Measurements from ENCODE around the gene ZSCAN5A.
A peak's percentile ranks its signal among the peaks of the same experiment; 100 is the strongest.

Gene ZSCAN5A

DNA sequence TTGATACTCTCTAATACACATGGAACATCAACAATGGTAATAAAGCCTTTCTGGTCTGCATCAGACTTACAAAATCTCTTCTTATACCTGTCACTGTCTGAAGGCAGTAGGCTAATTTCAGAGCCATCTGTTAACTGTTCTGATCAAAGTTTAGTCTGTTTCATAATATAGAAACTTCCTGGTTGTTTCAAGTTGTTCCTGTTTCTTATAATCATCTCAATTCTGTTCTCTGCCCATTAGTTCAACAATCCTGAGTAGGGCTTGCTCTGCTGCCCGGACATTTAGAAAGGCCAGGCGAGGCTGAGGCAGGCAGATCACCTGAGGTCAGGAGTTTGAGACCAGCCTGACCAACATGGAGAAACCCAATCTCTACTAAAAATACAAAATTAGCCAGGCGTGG is 5.4 kb upstream of the ZSCAN5A start:
- no peaks in the 10 kb centered on the region for H3K9me3 ChIP-seq
- no peak overlapping the region for H3K4me3 ChIP-seq (ENCODE audit: low read depth in 1 of 2, low read length in 1 of 2)
- no peaks in the 10 kb centered on the region for H3K36me3 ChIP-seq
- peaks cover 58 to 68% of the 10 kb centered on the region in 2 experiments for H3K4me1 ChIP-seq (ENCODE audit: control insufficient read depth in 1 of 2, insufficient read depth in 1 of 2, low read depth in 1 of 2, low read length in 1 of 2)
- peak overlapping the region; percentile 79 for H3K27ac ChIP-seq
- H3K27me3 ChIP-seq, result no peaks in the 10 kb centered on the region
- TF ChIP-seq, protein P1, sequence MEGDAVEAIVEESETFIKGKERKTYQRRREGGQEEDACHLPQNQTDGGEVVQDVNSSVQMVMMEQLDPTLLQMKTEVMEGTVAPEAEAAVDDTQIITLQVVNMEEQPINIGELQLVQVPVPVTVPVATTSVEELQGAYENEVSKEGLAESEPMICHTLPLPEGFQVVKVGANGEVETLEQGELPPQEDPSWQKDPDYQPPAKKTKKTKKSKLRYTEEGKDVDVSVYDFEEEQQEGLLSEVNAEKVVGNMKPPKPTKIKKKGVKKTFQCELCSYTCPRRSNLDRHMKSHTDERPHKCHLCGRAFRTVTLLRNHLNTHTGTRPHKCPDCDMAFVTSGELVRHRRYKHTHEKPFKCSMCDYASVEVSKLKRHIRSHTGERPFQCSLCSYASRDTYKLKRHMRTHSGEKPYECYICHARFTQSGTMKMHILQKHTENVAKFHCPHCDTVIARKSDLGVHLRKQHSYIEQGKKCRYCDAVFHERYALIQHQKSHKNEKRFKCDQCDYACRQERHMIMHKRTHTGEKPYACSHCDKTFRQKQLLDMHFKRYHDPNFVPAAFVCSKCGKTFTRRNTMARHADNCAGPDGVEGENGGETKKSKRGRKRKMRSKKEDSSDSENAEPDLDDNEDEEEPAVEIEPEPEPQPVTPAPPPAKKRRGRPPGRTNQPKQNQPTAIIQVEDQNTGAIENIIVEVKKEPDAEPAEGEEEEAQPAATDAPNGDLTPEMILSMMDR (IDR thresholded peaks at IDR 0.05), result no peak

DNA sequence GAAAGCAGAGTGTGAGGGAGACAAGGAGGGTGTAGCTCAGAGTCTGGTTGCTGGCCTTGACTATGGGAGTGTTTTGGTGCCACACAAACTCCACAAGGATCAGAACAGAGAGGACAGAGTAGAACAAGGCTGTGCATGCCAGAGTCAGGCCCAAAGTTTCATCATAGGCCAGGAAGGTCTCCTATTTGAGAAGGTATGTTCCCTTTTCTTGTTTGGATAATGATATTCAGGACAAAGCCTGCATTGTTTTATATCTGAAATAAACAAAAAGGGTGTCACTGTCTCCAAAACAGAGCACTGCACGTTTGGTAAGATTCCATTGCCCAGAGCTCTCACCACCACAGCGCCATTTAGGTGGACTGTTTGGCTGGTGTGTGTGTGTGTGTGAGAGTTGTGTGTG is 3.1 kb upstream of the ZSCAN5A start:
- TF ChIP-seq, protein P1 (IDR thresholded peaks at IDR 0.05), result no peak
- peak overlapping the region; percentile 71 for H3K27ac ChIP-seq
- no peak overlapping the region for H3K4me3 ChIP-seq (ENCODE audit: low read depth in 1 of 2, low read length in 1 of 2)
- no peaks in the 10 kb centered on the region for H3K9me3 ChIP-seq
- H3K4me1 ChIP-seq (ENCODE audit: control insufficient read depth in 1 of 2, insufficient read depth in 1 of 2, low read depth in 1 of 2, low read length in 1 of 2), result peaks cover 67 to 78% of the 10 kb centered on the region in 2 experiments
- H3K27me3 ChIP-seq, result no peaks in the 10 kb centered on the region
- no peaks in the 10 kb centered on the region for H3K36me3 ChIP-seq

DNA sequence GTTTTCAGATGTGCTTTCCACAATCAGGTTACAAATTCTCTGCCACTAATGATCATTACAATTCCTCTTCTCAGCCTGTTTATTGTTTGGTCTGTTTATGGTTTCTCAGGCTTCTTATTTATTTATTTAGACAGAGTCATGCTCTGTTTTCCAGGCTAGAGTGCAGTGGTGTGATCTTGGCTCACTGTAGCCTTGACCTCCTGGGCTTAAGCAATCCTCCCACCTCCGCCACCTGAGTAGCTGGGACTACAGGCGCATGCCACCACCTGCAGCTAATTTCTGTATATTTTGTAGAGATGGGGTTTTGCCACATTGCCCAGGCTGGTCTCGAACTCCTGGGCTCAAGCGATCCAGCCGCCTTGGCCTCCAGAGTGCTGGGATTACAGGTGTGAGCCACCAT is 2.1 kb upstream of the ZSCAN5A start:
- Histone ChIP-seq H3K36me3 (no peaks in the 10 kb centered on the region), H3K4me1 (ENCODE audit: control insufficient read depth in 1 of 2, insufficient read depth in 1 of 2, low read depth in 1 of 2, low read length in 1 of 2) (peaks cover 62 to 72% of the 10 kb centered on the region in 2 experiments), H3K27me3 (no peaks in the 10 kb centered on the region), H3K27ac (no peak overlapping the region), H3K4me3 (ENCODE audit: low read depth in 1 of 2, low read length in 1 of 2) (no peak overlapping the region), H3K9me3 (no peaks in the 10 kb centered on the region)
- TF ChIP-seq, protein P1 (IDR thresholded peaks at IDR 0.05), result no peak

DNA sequence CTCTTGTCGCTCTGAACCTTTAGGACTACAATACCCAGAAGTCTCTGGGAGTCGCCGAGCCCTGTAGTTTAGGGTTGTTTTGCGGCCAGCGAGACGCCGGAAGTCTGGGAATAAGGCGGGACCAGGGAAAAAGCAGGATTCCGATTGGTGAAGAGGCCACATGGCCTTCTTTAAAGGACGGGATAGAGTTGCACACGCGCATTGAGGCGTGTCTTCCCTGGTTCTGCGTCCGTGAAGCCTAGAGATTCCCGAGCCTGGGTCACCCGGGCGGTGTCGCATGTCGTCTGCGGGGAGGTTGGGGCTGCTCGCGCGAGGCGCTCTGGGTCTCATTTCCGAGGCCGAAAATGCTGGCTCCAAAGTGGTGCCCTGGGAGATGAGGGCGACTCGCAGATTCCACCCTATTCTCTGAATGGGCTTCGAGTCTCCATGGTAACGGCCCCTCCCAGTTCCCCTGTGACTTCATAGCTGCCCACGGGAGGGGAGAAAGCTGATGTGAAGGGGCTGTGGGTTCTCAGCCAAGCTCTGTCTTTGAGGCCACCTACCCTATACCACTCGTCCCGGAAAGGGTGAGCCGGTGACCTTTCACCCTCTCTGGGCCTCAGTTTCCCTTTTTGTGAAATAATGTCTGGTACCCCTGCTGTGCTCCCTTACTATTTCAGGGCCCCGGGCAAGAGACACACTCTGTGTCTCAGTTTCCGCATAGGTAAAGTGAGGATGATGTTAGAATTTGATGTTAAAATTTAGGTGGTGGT is 614 bp upstream of the ZSCAN5A start:
- H3K4me1 ChIP-seq (ENCODE audit: control insufficient read depth in 1 of 2, insufficient read depth in 1 of 2, low read depth in 1 of 2, low read length in 1 of 2), result peaks cover 50 to 57% of the 10 kb centered on the region in 2 experiments
- TF ChIP-seq, protein P1 (IDR thresholded peaks at IDR 0.05), result no peak
- H3K27ac ChIP-seq, result peak overlapping the region; percentile 97
- no peaks in the 10 kb centered on the region for H3K36me3 ChIP-seq
- no peaks in the 10 kb centered on the region for H3K27me3 ChIP-seq
- H3K4me3 ChIP-seq (ENCODE audit: low read depth in 1 of 2, low read length in 1 of 2), result peak overlapping the region; percentile 83 to 91
- no peaks in the 10 kb centered on the region for H3K9me3 ChIP-seq

DNA sequence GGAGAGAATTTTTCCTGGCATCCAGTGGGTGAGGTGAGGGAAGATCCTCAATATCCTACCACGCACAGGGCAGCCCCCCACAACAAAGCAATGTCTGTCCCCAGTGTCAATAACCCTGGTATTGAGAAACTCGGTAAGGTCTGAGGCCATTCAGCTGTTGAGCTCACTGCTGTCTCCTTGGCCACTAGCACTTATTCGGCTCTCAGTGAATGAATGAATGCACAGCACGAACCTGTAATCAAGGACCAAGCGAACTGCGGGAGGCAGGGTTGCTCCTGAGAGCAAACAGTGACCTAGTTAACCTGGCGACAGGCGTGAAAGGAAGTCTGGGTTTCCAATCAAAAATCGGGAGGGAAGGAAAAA is 640 bp downstream of the ZSCAN5A start:
- H3K27ac ChIP-seq, result peak overlapping the region; percentile 97
- H3K9me3 ChIP-seq, result no peaks in the 10 kb centered on the region
- peak overlapping the region; percentile 83 to 91 for H3K4me3 ChIP-seq (ENCODE audit: low read depth in 1 of 2, low read length in 1 of 2)
- H3K27me3 ChIP-seq, result no peaks in the 10 kb centered on the region
- H3K4me1 ChIP-seq (ENCODE audit: control insufficient read depth in 1 of 2, insufficient read depth in 1 of 2, low read depth in 1 of 2, low read length in 1 of 2), result peaks cover 40 to 45% of the 10 kb centered on the region in 2 experiments
- H3K36me3 ChIP-seq, result no peaks in the 10 kb centered on the region
- TF ChIP-seq, protein P1 (IDR thresholded peaks at IDR 0.05), result no peak

Measured in neutrophil (primary cell).